Suprapubic skin (tissue), 4 donors: ENCODE measurements around the gene RNF150.

Experiments used
- EP300 ChIP-seq: sonication (generic); formaldehyde crosslinking; IDR thresholded peaks from one replicate; pipeline ENCODE4 v1.6.1; 2017; ENCODE audit warnings: antibody characterized with exemption
- POLR2A ChIP-seq, 2 donors: fragments of 450-650 bp; IDR thresholded peaks; one replicate each; pipeline ENCODE4 v1.6.1; 2017; ENCODE audit warnings: antibody characterized with exemption in 2 of 2, mild to moderate bottlenecking in 2 of 2, moderate library complexity in 2 of 2
- POLR2AphosphoS5 ChIP-seq, 3 donors: sonication (generic); formaldehyde crosslinking; IDR thresholded peaks; one replicate each; pipeline ENCODE4 v1.6.1; 2017; ENCODE audit warnings: antibody characterized with exemption in 3 of 3
- TF ChIP-seq, protein P1 (sequence below), 2 donors: fragments of 200-600 bp in 1 of 2; fragments of 450-650 bp in 1 of 2; sonication (generic) in 1 of 2; IDR thresholded peaks; one replicate each; pipeline ENCODE4 v1.5.1; 2016 to 2019; ENCODE audit warnings: antibody characterized with exemption in 2 of 2, mild to moderate bottlenecking in 1 of 2, moderate library complexity in 1 of 2

DNA sequence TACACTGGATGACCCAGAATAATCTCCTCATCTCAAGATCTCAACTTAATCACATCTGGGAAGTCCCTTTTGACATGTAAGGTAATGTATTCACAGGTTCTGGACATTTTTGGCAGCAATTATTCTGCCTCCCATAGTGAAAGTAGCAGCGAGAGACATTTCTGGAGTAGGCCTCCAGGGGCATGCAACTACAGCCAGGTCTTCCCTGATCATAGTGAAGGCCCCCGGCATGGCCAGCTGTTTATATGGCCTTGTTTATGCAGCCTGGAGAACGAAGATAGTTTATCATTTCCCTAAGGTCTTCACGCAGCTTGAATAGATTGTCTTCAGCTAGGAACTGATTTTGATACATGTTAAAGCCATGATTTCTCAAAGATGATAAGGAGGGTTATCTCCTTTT is 139.9 kb downstream of the RNF150 start:
- TF ChIP-seq, protein P1, sequence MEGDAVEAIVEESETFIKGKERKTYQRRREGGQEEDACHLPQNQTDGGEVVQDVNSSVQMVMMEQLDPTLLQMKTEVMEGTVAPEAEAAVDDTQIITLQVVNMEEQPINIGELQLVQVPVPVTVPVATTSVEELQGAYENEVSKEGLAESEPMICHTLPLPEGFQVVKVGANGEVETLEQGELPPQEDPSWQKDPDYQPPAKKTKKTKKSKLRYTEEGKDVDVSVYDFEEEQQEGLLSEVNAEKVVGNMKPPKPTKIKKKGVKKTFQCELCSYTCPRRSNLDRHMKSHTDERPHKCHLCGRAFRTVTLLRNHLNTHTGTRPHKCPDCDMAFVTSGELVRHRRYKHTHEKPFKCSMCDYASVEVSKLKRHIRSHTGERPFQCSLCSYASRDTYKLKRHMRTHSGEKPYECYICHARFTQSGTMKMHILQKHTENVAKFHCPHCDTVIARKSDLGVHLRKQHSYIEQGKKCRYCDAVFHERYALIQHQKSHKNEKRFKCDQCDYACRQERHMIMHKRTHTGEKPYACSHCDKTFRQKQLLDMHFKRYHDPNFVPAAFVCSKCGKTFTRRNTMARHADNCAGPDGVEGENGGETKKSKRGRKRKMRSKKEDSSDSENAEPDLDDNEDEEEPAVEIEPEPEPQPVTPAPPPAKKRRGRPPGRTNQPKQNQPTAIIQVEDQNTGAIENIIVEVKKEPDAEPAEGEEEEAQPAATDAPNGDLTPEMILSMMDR (IDR thresholded peaks at IDR 0.05): no peak
- TF ChIP-seq POLR2A (IDR thresholded peaks at IDR 0.05): no peak
- no peak for TF ChIP-seq POLR2AphosphoS5 (IDR thresholded peaks at IDR 0.05)
- no peak for TF ChIP-seq EP300
